Keratinocyte (primary cell): Measurements from ENCODE around the gene GPC4.

Source experiments
- CTCF ChIP-seq, 3 experiments: IDR thresholded peaks in 1 of 3; conservative IDR thresholded peaks in 1 of 3; optimal IDR thresholded peaks in 1 of 3; 2 replicates in 2 of 3; 3 replicates in 1 of 3; pipeline versions ENCODE3 to v1.5.1; 2011; ENCODE audit warnings: low read length in 3 of 3, mild to moderate bottlenecking in 3 of 3, moderate library complexity in 2 of 3, control low read depth in 1 of 3, inconsistent platforms in 1 of 3; ENCODE audit not compliant: insufficient read depth in 2 of 3; ENCODE audit errors: extremely low read depth in 1 of 3
- EZH2 ChIP-seq: IDR thresholded peaks from one replicate; pipeline ENCODE4 v1.6.1; 2012; ENCODE audit warnings: inconsistent platforms, mild to moderate bottlenecking, low read length, moderate library complexity

- TF ChIP-seq CTCF (optimal IDR thresholded peaks at IDR 0.05 in 1 of 3, IDR thresholded peaks at IDR 0.05 in 1 of 3, conservative IDR thresholded peaks at IDR 0.05 in 1 of 3; ENCODE audit: extremely low read depth in 1 of 3, insufficient read depth in 2 of 3, low read length in 3 of 3), result no peak
- TF ChIP-seq EZH2, result no peak
Measured at GRCh38 chrX:133273180-133273579, 142.1 kb downstream of the GPC4 start.
